Effector CD4-positive, alpha-beta T cell (primary cell): Measurements from ENCODE around the gene PSMB2.
A peak's percentile ranks its signal among the peaks of the same experiment; 100 is the strongest.
"Not testable (repeated sequence)": the region's sequence is repeated elsewhere in the genome, so short reads cannot be mapped to it uniquely, and the experiment has no call there.

Experiments used
- DNase-seq: peaks from one replicate; pipeline ENCODE4 v3.0.0-alpha.2; 2020

PSMB2 gene

GRCh38 chr1:35591211-35591610 lies 50.1 kb downstream of the PSMB2 start:
- no peak for DNase-seq

DNA sequence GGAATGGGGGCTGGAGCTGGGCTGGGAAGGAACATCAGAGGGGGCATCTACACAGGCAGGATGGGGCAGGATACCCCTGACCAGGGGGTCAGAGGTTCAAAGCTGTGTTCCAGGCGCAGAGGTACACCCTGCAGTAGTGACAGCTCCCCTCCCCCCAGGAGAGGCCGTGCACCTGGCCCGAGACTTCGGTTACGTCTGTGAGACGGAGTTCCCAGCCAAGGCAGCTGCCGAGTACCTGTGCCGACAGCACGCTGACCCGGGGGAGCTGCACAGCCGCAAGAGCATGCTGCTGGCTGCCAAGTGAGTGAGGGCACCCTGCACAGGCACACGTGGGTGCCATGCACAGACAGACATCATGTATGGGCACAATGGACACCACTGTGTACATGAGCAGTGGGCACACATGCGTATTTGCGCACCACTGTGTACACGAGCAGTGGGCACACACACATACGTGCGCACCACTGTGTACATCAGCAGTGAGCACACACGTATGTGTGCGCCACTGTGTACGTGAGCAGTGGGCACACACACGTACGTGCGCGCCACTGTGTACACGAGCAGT lies 50.8 kb downstream of the PSMB2 start:
- DNase-seq: no peak

DNA sequence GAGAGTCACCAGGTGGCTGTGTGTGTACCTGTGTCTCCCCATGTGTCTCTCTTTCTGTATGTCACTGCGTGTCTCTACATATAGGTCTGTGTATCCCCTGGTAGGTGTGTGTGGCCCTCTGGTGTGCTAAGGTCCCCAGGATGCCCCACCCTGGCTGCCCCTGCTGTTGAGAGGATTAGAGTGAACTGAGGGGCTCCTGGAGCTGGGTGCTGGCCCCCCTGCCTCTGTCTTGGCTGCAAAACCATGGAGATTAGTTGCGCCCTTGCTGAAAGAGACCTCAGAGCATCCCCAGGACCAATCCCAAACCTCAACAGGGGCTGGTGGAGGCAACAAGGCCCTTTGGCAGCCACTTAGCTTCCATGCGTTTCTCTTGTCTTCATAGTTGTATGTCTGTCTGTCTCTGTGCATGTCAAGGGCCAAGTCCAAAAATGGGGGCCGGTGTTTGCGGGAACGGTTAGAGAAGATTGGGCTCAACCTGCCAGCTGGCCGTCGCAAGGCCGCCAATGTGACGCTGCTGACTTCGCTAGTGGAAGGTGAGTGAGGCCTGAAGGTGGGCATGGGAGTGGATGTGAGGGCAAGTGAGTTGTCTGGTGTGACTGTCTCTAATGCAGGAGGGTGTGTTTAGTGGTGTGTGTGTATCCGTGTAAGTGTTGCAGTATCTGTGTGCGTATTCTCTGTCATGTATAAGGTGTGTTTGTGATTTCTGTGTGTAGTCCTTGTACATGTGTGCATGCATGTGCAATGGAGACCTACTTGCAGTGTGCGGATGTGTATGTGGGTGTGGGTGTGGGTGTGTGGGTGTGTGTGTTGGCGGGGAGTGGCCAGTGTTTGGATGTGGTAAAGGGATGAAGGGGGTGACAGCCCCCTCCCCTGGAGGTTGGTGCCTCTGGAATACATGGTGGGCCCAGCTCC lies 51.6 kb downstream of the PSMB2 start:
- DNase-seq: no peak

DNA sequence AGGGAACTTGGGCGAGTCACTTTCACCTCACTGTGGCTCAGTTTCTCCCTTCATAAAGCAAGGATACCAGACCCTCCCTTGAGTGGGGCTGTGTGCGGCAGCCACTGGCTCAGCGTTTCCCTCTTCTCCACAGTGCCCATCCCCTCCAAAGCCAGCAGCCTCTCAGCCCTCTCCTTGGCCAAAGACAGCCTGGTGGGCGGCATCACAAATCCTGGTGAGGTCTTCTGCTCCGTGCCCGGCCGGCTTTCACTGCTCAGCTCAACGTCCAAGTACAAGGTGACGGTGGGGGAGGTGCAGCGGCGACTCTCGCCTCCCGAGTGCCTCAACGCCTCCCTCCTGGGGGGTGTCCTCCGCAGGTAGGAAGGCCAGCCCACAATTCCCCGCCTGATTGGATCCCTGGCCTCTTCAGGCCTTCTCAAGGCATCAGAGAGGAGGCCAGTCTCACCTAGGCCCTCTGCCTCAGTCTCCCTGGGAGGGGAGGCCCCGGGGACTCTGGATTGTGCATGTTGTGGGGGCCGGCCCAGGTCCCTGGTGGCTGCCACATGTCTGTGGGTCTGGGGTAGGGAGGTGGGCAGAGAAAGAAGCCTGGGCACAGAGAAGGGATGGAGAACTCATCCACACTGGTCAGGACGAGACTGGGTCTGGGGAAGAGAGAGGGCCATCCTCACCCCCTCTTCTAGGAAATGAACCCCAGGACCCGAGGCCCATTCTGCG lies 53.0 kb downstream of the PSMB2 start:
- DNase-seq: no peak

GRCh38 chr1:35587736-35588135 lies 53.6 kb downstream of the PSMB2 start:
- DNase-seq: no peak

- no peak for DNase-seq
Observed at GRCh38 chr1:35586808-35587207, 54.5 kb downstream of the PSMB2 start.

GRCh38 chr1:35585805-35586204 lies 55.5 kb downstream of the PSMB2 start:
- not testable (repeated sequence) for DNase-seq

DNA sequence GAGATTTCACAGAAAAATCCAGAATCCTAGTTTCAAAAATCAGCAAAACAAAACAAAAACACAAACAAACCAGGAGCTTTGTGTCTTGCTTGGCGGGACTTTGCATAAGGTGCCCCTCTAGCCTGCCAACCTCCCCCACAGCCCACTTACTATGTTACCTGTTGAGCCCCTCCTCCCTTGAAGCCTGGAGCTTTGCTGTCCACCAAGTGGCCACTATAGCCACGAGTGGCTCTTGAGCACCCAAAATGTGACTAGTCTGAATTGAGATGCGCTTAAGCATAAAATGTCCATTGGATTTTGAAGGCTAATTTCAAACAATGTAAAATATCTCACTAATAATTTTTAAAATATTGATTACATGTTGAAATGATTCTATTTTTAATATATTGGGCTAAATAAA lies 56.0 kb downstream of the PSMB2 start:
- DNase-seq: no peak

GRCh38 chr1:35581621-35582020 lies 59.7 kb downstream of the PSMB2 start:
- not testable (repeated sequence) for DNase-seq

GRCh38 chr1:35580949-35581388 lies 60.4 kb downstream of the PSMB2 start:
- no peak for DNase-seq

- peak; percentile 41 for DNase-seq
Observed at GRCh38 chr1:35577071-35577998, 64.0 kb downstream of the PSMB2 start.

DNA sequence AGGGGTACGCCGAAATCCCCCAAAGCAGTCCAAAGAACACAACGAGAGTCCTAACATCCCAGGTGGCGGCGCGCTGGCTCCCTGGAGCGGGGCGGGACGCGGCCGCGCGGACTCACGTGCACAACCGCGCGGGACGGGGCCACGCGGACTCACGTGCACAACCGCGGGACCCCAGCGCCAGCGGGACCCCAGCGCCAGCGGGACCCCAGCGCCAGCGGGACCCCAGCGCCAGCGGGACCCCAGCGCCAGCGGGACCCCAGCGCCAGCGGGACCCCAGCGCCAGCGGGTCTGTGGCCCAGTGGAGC lies 64.6 kb downstream of the PSMB2 start:
- DNase-seq: not testable (repeated sequence)

GRCh38 chr1:35576061-35576765 lies 65.1 kb downstream of the PSMB2 start:
- DNase-seq: no peak

DNA sequence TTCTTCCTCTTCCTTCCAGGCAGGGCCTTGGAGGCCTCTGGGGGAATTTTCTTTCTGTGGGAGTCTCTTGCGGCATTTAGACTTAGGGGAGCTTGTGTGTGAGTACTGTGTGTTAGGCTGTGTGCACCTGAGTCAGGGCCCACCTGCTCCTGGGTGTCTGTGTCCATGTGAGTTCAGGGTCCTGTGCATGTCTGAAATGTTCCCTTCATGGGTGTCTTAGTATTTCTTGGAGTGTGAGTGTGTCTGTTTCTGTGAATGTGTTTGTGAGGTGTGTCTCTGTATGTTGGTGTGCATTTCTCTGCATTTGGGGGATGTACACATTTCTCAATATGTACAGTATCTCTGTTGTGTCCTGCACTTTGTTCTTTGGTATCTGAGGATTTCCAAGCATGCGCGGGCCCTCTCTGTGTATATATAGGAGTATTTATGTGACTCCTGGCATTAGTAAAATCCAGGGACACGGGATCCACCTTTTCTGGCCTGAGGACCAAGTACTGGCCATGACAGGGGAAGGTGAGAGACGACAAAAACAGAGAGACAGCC lies 65.8 kb downstream of the PSMB2 start:
- DNase-seq: no peak

DNA sequence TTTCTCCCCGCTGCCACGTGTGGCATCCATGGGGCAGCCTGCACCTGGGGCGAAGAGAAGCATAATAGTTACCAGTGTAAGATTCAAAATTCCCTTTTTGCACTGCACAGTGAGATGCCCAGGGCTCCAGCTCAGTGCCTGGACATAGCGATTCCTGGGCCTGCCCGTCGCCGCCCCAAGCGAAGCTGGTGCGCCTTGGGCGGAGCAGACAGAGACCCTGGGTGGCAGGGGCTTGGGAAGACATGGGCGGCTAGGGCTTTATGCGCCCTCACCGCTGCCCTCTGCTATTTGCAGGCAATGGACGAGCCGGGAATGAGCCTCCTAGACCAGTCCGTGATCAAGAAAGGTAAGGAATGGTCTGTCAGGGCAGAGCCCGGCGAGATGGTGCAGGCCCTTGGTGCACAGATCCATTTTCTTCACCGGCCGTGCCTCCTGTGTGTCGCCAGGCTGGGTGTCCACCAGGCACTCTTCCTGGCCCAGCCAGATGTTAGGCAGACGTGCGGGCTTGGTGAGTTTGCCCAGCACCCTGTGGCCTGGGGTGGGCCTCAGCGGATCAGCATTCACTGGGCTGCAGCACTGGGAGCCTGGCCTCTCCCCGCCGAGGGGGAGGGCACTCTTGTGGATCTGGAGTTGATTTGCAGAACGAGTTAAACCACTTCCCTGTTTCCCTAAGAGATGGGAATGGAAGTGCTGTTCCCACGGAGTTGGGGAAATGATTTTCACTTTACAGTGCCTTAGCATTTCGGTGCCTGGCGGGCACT lies 66.5 kb downstream of the PSMB2 start:
- DNase-seq: no peak

GRCh38 chr1:35574125-35574654 lies 67.1 kb downstream of the PSMB2 start:
- no peak for DNase-seq

GRCh38 chr1:35573198-35574124 lies 67.9 kb downstream of the PSMB2 start, which contains the start of gene TFAP2E:
TFAP2E (plus strand) TSS chr1:35573314; CDS start chr1:35573578, 264 bp downstream.
- no peak for DNase-seq

- no peak for DNase-seq
Observed at GRCh38 chr1:35572296-35572695, 69.0 kb downstream of the PSMB2 start.

DNA sequence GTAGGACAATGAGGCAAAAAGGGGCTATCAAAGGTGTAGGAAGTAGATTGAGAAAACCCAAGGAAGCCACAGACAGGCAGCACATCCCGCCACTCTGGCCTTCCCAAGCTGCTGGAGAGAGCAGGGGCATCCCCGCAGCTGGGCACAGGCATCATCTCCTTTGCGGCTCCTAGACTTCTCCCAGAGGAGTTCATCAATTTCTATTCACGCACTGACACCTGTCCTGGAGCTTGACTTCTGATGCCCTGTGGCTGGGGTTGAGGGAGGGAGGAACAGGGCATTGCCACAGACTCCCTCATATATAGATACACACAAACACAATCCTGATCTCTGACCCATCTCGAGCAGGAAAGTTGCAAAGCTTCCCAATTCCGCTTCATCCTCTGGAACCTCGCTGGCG lies 70.1 kb downstream of the PSMB2 start:
- no peak for DNase-seq
